Fibroblast of upper back skin (primary cell): ENCODE results near the gene ABI3.
A peak's percentile ranks its signal among the peaks of the same experiment; 100 is the strongest.

Experiments
- DNase-seq: peaks from one replicate; pipeline ENCODE4 v3.0.0-alpha.2; 2013

Gene ABI3

GRCh38 chr17:49197346-49197998 lies 13.0 kb upstream of the ABI3 start:
- DNase-seq = no peak

GRCh38 chr17:49198211-49198610 lies 12.3 kb upstream of the ABI3 start:
- DNase-seq = no peak

- no peak for DNase-seq
These were observed 10.0 kb upstream of the ABI3 start for GRCh38 chr17:49200423-49201083.

GRCh38 chr17:49201481-49201927 lies 9.0 kb upstream of the ABI3 start:
- DNase-seq = peak; percentile 82

GRCh38 chr17:49203796-49204195 lies 6.7 kb upstream of the ABI3 start:
- DNase-seq = no peak

- DNase-seq = peak; percentile 8
These were observed 6.0 kb upstream of the ABI3 start for GRCh38 chr17:49204516-49204915.

GRCh38 chr17:49209061-49209571 lies 1.4 kb upstream of the ABI3 start:
- DNase-seq = no peak

GRCh38 chr17:49213399-49213798 lies 2.9 kb downstream of the ABI3 start:
- no peak for DNase-seq

- DNase-seq = no peak
These were observed 3.3 kb downstream of the ABI3 start for GRCh38 chr17:49213847-49214246.

- no peak for DNase-seq
These were observed 4.3 kb downstream of the ABI3 start for GRCh38 chr17:49214676-49215360.

GRCh38 chr17:49216482-49216881 lies 6.0 kb downstream of the ABI3 start:
- no peak for DNase-seq

- DNase-seq = no peak
These were observed 6.6 kb downstream of the ABI3 start for GRCh38 chr17:49216953-49217650.

GRCh38 chr17:49217651-49218413 lies 7.3 kb downstream of the ABI3 start:
- no peak for DNase-seq

- DNase-seq = no peak
These were observed 8.7 kb downstream of the ABI3 start for GRCh38 chr17:49218941-49219913.

GRCh38 chr17:49219987-49220386 lies 9.5 kb downstream of the ABI3 start:
- DNase-seq = no peak

- no peak for DNase-seq
These were observed 12.6 kb downstream of the ABI3 start for GRCh38 chr17:49223168-49223516.

- peak; percentile 12 for DNase-seq
These were observed 13.2 kb downstream of the ABI3 start for GRCh38 chr17:49223517-49224197.

GRCh38 chr17:49224198-49224996 lies 13.9 kb downstream of the ABI3 start:
- no peak for DNase-seq

GRCh38 chr17:49224997-49225337 lies 14.5 kb downstream of the ABI3 start:
- DNase-seq = no peak
